ENCODE results near the gene SAMD13. TPM values are rescaled to one million over a fixed set of nuclear protein-coding genes. Genes with fewer than 3 reads are reported as not detected.
"Not testable (repeated sequence)": the region's sequence is repeated elsewhere in the genome, so short reads cannot be mapped to it uniquely, and the experiment has no call there.

The SAMD13 gene
- total RNA-seq, 1 donor from 2014 or later, result 1.7 TPM

DNA sequence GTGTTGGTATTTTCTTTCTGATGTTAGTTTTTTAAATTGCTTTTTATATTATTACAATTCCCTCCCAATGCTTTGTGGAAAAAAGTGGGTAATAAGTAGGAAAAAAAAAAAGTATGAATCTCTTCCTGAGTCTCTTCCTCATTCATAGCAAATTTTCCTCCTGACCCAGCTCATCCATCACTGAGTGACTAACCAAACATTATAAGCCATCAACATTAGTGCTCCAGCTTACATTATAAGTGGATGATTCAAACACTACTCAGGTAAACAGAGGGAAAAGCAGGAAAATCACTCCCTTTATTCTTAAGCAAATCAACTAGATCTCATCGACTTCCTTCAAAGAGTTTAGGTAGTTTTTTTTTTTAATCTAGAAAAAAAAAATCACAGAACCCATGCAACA, 15.4 kb upstream of the SAMD13 start:
- DNase-seq, result no peak

GRCh38 chr1:84287389-84287788, 14.1 kb upstream of the SAMD13 start:
- not testable (repeated sequence) for DNase-seq

DNA sequence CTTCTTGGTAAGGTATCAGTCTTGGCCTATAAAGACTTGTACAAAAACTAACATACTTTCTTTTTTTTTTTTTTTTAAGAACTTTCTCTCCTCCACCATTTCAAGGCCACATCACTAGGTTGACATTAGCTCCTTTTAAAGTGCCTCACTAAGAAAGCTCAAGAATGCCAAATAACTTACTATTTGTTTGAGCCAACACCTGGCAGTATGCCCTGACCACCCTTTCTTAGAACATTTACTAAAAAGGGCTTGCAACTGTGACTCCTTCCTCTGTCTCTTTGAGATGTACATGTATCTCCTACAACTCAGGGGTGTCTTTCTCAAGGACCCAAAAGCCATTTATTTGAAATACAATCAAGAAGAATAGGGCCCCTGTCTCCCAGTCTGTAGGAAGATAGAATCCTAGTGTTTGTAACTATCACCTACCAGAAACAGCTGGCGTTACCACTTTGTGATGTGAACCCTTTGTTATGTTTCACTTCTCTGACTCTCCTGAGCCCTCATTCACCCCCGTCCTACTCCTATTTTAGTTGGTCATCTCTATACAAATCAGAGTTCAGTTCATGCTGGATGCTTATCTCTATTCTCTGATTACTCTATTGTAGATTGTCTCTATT, 12.2 kb upstream of the SAMD13 start:
- no peak for DNase-seq

DNA sequence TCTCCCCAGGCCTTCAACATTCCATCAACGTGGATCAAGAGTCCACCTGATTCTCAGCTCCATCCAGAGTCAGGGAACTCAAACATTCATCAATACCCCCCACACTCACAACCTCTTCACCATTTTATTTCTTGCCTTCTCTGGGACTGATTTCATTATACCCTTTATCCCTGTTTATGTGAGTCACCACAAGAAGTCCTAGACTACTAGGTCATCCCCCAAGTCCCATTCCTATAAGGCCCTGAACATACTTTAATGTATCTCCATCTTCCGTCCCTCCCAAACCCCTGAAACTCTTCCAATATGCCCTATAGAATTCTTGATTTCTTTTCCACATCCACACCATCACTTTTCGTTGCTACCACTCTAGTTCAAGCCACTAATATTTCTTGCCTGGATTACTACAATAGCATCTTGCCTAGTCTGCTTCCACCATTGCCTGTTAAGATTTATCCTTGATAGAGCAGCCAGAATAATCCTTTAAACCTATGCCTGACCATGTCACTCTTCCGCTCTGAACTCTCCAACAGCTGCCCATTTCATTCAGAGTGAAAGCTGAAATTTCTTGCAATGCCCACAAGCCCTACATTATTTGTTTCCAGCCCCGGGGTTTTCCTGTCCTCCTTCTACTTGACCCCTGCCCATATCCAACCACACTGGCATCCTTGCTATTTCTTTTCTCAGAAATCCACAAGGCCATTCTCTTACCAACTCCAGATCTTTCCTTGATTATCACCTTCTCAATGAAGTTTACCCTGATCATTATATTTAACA, 9.4 kb upstream of the SAMD13 start:
- no peak for DNase-seq

DNA sequence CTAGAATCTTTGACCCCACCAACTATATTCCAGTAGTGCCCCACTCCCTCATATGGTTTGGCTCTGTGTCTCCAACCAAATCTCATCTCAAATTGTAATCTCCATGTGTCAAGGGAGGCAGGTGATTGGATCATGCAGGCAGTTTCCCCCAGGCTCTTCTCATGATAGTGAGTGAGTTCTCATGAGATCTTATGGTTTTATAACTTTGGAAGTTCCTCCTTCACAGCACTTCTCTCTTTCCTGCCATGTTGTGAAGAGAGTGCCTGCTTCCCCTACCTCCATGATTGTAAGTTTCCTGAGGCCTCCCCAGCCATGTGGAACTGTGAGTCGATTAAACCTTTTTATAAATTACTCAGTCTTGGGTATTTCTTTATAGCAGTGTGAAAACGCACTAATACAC, 7.7 kb upstream of the SAMD13 start:
- DNase-seq, result no peak

DNA sequence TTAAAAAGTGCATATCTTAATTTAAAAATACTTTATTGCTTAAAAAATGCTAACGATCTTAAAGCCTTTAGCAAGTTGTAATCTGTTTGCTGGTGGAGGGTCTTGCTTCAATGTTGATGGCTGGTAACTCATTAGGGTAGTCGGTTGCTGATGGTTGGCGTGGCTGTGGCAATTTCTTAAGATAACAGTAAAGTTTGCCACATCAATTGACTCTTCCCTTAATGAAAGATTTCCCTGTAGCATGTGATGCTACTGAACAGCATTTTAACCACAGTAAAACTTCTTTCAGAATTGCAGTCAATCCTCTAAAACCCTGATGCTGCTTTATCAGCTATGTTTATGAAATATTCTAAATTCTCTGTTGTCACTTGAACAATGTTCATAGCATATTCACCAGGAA, 6.8 kb upstream of the SAMD13 start:
- DNase-seq, result no peak

DNA sequence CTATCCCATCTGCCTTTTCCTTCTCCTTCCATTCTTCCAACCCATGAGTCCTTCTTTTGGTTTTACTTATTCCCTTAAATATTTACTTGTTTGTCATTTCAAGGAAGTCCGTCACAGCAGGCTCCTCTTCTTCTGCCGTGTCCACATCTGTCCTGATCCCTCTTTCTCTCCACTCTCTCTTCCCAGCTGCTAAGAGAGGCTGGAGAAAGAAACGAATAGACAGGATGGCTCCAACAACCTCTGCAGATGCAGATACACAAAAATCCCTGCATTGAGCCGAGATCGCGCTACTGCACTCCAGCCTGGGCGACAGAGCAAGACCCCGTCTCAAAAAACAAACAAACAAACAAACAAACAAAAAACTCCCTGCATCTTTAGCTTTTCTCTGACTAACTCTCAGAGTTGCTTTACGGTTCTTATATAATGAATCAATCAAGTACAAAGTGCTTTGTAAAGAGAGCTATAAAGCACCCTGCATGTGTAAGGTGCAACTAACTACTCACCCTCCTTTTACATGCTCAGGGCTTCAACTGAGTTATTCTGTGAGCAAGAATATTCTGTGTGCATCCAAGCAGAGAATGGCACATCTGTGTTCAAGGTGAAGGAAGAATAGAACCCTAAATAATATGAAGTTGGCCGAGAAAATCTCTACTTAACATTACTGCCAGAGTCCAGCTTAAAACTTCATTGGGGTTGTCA, 3.8 kb upstream of the SAMD13 start:
- no peak for DNase-seq

DNA sequence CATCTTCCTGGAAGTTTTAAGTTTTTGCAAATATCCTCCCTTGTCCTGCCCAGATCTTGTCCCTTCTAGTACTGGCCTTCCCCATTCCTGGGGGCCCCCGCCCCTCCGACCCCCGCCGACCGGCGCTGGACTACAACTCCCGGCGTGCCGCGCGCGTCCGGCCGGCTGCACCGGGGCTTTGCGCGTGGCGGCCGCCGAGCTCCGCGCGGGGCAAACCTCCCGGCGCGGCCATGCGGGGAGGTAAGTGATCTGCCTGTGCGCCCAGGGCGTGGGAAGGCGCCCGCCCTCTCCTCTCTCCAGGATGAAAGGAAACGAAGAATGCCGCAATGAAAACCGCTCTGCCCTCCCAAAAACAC, 3.2 kb upstream of the SAMD13 start:
- DNase-seq, result peak; percentile 21

- peak; percentile 58 for DNase-seq
Observed at GRCh38 chr1:84298684-84299535, 2.6 kb upstream of the SAMD13 start.

DNA sequence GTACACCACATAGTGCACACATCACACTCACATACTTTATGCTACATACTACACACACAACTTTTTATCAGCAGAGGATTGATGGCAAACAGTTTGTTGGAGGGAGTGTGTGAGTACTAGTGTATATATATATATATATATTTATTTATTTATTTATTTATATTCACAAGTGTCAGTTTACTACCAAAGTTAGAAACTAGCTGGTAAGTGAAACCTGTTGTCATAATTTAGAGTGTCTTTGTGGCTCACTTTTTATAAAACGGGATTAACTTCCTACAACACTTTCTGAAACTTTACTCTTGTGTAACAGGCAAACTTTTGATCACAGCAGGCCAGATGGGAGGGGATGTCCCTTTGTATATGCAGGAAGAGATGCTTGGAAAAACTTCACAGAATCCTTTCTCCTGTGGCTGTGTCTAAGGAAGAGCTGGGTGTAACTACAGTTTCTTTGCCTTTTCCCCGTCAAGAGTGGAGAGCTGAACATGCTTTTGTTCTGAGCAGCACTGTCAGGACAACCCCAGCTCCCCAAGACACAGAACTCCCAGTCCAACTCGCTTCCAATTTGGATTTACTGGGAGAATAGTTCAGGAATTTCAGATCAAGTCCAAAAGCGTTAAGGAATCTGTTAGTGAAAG, 1.9 kb upstream of the SAMD13 start:
- DNase-seq, result peak; percentile 39

DNA sequence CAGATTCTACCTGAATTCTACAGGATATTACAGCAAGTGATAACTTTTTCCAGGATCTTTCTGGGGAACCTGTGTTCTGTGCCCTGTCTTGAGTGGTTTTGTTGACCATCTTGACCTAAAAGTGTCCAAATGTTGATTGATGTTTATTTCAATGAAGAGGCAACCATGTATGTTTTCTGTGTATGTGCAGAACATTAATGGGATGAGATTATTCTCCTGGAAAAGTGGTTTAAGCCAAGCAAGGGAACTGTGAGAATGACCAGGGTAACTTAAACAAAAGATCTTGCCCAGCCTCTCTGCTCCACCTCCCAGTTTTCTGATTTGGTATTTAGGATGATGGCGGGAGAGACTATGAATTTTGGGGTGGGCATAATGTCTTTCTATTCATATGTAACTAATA, 1.0 kb upstream of the SAMD13 start:
- DNase-seq, result no peak

- DNase-seq, result peak; percentile 56
Observed at GRCh38 chr1:84301785-84302385, 377 bp downstream of the SAMD13 start.

DNA sequence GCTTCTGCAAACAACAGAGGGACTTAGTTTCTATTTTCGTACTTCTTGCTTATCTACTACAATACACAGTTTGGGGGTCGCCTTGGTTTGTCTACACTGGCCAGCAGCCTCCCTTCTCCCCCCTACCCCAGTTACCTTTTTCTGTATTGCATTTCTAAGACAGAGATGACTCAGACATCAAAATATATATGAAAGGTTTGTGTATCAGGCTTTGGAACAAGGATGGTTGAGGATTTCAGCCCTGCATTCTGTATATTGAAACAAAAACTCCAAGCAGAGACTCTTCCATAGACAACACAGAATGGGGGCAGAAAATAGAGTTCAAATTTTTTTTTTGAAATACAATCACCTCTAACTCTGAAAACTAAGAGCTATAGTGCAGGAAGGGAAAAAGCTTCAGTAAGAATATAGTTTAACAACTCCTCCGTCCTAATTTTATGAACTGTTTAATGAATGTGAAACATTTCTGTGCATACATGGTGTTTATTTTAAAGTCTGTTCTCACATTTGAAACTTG, 1.9 kb downstream of the SAMD13 start:
- peak; percentile 11 for DNase-seq

GRCh38 chr1:84307398-84307797, 5.9 kb downstream of the SAMD13 start:
- DNase-seq, result no peak

DNA sequence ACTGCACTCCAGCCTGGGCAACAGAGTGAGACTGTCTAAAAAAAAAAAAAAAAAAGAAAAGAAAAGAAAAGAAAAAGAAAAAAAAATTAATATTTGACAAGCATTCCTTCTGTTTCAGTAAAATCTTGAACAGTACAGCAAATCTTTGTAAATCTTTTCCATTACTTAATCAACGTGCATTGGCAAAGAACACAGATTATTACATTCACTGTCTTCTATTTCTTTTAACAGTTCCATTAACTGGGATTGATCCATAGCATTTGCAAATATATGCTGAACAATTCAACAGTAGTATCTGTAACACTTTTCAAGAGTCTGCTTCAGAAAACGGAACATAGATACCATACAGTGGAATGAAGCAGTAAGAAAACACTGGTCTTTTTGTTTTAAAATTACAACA, 9.8 kb downstream of the SAMD13 start:
- no peak for DNase-seq

- no peak for DNase-seq
Observed at GRCh38 chr1:84319662-84320061, 18.2 kb downstream of the SAMD13 start.

DNA sequence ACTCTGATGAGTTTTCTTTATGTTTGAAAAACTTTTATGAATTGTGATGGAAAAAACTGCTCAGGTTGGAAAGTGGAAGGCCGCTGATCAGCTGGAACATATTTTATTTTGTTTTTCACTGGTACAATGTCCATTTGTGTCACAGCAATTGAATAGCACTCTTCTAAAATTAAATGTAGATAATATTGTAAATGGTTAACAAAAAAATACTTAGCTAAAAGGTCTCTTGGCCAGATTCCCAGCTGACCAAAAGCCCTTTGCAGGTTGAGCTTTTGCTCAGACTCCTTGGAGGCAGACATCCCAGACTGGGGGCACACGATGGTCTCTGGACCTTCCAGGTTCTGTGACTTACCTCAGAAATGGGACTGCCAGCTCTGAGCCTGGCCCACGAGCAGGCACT, 26.3 kb downstream of the SAMD13 start:
- no peak for DNase-seq

- no peak for DNase-seq
Observed at GRCh38 chr1:84330125-84330984, 28.8 kb downstream of the SAMD13 start.

GRCh38 chr1:84339503-84339902, 38.0 kb downstream of the SAMD13 start:
- no peak for DNase-seq

GRCh38 chr1:84344286-84344685, 42.8 kb downstream of the SAMD13 start:
- DNase-seq, result no peak

All from skin of body (tissue), 2 donors.